AG09319 (cell line): ENCODE data around the gene PRTG.
"Not testable (repeated sequence)": the region's sequence is repeated elsewhere in the genome, so short reads cannot be mapped to it uniquely, and the experiment has no call there.

Source experiments
- DNase-seq: peaks from one replicate; pipeline ENCODE4 v3.0.0-alpha.2; 2010; ENCODE audit warnings: low read depth; ENCODE audit errors: extremely low read depth
- CTCF ChIP-seq: IDR thresholded peaks from 2 replicates; pipeline ENCODE4 v1.5.1; 2011; ENCODE audit warnings: low read depth, mild to moderate bottlenecking, inconsistent platforms, low read length, moderate library complexity

Gene PRTG

DNA sequence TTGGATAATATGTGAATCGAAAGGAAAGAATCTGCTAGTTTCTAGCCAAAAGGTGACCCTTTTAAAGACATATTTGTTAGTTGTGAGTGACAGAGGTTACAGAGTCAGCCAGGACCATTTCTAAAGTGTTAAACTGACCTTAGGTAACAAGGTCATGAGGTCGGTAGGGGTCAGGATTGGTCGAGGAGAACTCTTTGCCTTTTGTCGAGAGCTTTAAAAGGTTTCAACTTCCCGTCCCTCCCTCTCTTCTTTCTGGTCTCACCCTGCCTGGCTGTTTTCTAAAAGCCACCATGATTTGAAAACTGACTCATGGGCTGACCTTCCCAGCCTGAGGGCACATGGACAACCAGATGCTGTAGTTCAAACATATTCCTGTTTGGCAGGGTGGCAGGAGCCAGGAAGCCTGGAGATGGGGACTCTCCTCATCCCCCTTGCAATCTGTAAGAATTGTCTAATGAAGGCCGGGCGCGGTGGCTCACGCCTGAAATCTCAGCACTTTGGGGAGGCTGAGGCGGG is 25.8 kb upstream of the PRTG start:
- DNase-seq, result no peak
- no peak for TF ChIP-seq CTCF

- DNase-seq, result no peak
- no peak for TF ChIP-seq CTCF
Observed at GRCh38 chr15:55766676-55767075, 23.7 kb upstream of the PRTG start.

- no peak for TF ChIP-seq CTCF
- DNase-seq, result no peak
Observed at GRCh38 chr15:55764398-55764797, 21.4 kb upstream of the PRTG start.

- no peak for DNase-seq
- no peak for TF ChIP-seq CTCF
Observed at GRCh38 chr15:55758580-55758986, 15.6 kb upstream of the PRTG start.

GRCh38 chr15:55753433-55753832 is 10.5 kb upstream of the PRTG start:
- not testable (repeated sequence) for DNase-seq

- DNase-seq, result no peak
- TF ChIP-seq CTCF, result no peak
Observed at GRCh38 chr15:55750706-55751105, 7.8 kb upstream of the PRTG start.

DNA sequence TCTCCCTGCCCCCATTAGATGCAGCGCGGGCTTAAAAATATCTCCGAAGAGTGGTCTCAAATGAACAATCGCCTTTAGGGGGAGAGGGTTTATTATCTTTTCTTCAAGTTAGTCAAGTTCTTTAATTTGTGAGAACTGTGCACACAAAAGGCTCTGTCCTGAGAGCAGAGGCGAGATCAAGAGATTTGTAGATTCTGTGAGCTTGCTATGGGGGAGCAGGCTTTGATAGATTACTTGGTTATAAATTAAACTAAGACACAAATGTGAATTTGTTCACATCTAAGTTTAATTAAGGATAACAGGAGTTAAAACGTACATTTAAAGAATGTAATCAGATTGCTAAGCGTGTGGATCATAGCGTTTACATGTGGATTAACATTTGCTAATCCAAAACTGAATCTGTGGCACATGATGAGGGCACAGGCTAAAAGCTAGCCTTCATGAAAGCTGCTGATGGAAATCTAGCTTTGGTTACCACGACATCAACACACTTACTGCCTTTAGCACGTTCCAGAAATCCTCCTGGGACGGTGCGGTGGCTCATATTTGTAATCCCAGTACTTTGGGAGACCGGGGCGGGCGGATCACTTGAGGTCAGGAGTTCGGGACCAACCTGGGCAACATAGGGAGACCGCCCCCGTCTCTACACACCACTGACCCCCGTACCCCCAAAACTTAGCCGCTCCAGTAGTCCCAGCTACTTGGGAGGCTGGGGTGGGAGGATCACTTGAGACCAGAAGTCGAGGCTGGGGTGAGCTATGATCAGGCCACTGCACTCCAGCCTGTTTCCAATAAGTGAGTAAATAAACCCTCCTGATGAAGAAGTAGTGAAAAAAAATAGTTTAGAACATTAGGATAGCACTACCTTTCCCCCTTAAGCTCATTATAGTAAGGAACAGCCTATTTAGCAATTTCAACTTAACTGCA is 1.0 kb upstream of the PRTG start:
- TF ChIP-seq CTCF, result no peak
- no peak for DNase-seq
